OCI-LY7 (cell line): Measurements from ENCODE around the gene CTAG1A. TPM values are rescaled to one million over a fixed set of nuclear protein-coding genes. Genes with fewer than 3 reads are reported as not detected.

Source experiments
- BruUV-seq: library from RNA; stranded (reverse); fragments of 400-500 nt; replicated peaks from 2 replicates; lab custom pipeline; 2021; lab: Mats Ljungman, UMichigan
- CTCF ChIA-PET: fragments of 300-600 bp; sonication (Branson Sonifier 250); formaldehyde crosslinking; loops from one replicate; lab custom pipeline; 2022; ENCODE audit warnings: antibody characterized with exemption; ENCODE audit not compliant: unreplicated experiment; lab: Charles Lee
- POLR2A ChIA-PET: fragments of 300-600 bp; sonication (Branson Sonifier 250); formaldehyde crosslinking; loops from one replicate; lab custom pipeline; 2022; ENCODE audit warnings: antibody characterized with exemption; lab: Charles Lee
- DNase-seq: peaks from one replicate; pipeline ENCODE4 v3.0.0-alpha.2; 2015; ENCODE audit warnings: low spot score
- H2AFZ ChIP-seq: fragments of 200-600 bp; sonication (generic), shearing (Covaris generic); 2 replicates; pipeline ENCODE4 v1.6.1; 2014; ENCODE audit warnings: mild to moderate bottlenecking, antibody characterized with exemption, low read length, moderate library complexity
- H3K27ac ChIP-seq: fragments of 200-600 bp; sonication (generic); 2 replicates; pipeline ENCODE4 v1.5.1; 2014; ENCODE audit warnings: mixed run types, low read depth, mild to moderate bottlenecking, moderate library complexity, low read length, inconsistent platforms; ENCODE audit not compliant: poor library complexity, severe bottlenecking
- H3K36me3 ChIP-seq: fragments of 200-600 bp; sonication (generic); 2 replicates; pipeline ENCODE4 v1.6.1; 2014; ENCODE audit warnings: mild to moderate bottlenecking, antibody characterized with exemption, low read length, moderate library complexity, mixed read lengths; ENCODE audit not compliant: insufficient read depth
- H3K4me1 ChIP-seq: fragments of 200-600 bp; sonication (generic); 2 replicates; pipeline ENCODE4 v1.5.1; 2014; ENCODE audit warnings: mild to moderate bottlenecking, low read length; ENCODE audit not compliant: insufficient read depth, poor library complexity, severe bottlenecking
- H3K4me2 ChIP-seq: fragments of 200-600 bp; sonication (generic); 2 replicates; pipeline ENCODE4 v1.6.1; 2014; ENCODE audit warnings: mild to moderate bottlenecking, low read length
- H3K4me3 ChIP-seq: fragments of 200-600 bp; sonication (generic); 2 replicates; pipeline ENCODE4 v1.5.1; 2014; ENCODE audit warnings: mild to moderate bottlenecking, low read depth, low read length; ENCODE audit not compliant: poor library complexity, severe bottlenecking
- H3K79me2 ChIP-seq: fragments of 200-600 bp; sonication (generic); 2 replicates; pipeline ENCODE4 v1.6.1; 2016; ENCODE audit warnings: low read depth, mild to moderate bottlenecking, low read length, moderate library complexity, mixed read lengths; ENCODE audit not compliant: insufficient read depth
- H3K9me2 ChIP-seq: fragments of 200-600 bp; sonication (generic); 2 replicates; pipeline ENCODE4 v1.6.1; 2016; ENCODE audit warnings: mild to moderate bottlenecking, low read length, mixed read lengths; ENCODE audit not compliant: insufficient read depth
- H3K9me3 ChIP-seq: fragments of 200-600 bp; sonication (generic); 2 replicates; pipeline ENCODE4 v1.6.1; 2014; ENCODE audit warnings: mild to moderate bottlenecking, mixed run types, low read length, mixed read lengths
- H4K20me1 ChIP-seq: fragments of 200-600 bp; sonication (generic); 2 replicates; pipeline ENCODE4 v1.6.1; 2014; ENCODE audit warnings: mild to moderate bottlenecking, antibody characterized with exemption, low read length, moderate library complexity, mixed read lengths; ENCODE audit not compliant: insufficient read depth
- EZH2phosphoT487 ChIP-seq: fragments of 200-600 bp; sonication (generic); IDR thresholded peaks from 2 replicates; pipeline ENCODE4 v1.6.1; 2018; ENCODE audit warnings: low read depth, borderline replicate concordance, mild to moderate bottlenecking, mixed run types, antibody characterized with exemption, low read length, moderate library complexity, mixed read lengths
- intact Hi-C: fragments of 100-400 bp; cut with micrococcal nuclease; formaldehyde crosslinking; loops from one replicate; pipeline ENCODE4 v1.10.0; 2022; ENCODE audit not compliant: unreplicated experiment
- total RNA-seq, 2 experiments: library from RNA; depleted of rRNA in 1 of 2; stranded (reverse); fragments of >200 nt in 1 of 2; shearing (Covaris generic) in 1 of 2; gene quantifications; 2 replicates each; pipeline ENCODE4 v1.2.3, GENCODE V29; 2014 to 2022
- TF ChIP-seq, protein P1 (sequence below): fragments of 200-600 bp; sonication (generic); conservative IDR thresholded peaks from 2 replicates; pipeline ENCODE4 v1.5.1; 2014; ENCODE audit warnings: mild to moderate bottlenecking, antibody characterized with exemption, low read length, moderate library complexity, mixed read lengths

Gene CTAG1A
- total RNA-seq, 2 experiments from 2014 or later: not detected

DNA sequence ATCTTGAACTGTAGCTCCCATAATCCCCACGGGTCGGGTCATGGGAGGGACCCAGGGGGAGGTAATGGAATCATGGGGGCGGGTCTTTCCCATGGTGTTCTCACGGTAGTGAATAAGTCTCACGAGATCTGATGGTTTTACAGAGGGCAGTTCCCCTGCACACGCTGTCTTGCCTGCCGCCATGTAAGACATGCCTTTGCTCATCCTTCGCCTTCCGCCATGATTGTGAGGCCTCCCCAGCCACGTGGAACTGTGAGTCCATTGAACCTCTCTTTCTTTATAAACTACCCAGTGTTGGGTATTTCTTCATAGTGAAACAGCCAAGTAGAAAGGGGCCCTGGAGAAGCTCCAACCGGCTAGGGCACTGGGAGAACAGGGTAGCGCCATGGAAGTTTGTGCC lies 12.3 kb downstream of the CTAG1A start:
- no peak for TF ChIP-seq EZH2phosphoT487
- TF ChIP-seq, protein P1, sequence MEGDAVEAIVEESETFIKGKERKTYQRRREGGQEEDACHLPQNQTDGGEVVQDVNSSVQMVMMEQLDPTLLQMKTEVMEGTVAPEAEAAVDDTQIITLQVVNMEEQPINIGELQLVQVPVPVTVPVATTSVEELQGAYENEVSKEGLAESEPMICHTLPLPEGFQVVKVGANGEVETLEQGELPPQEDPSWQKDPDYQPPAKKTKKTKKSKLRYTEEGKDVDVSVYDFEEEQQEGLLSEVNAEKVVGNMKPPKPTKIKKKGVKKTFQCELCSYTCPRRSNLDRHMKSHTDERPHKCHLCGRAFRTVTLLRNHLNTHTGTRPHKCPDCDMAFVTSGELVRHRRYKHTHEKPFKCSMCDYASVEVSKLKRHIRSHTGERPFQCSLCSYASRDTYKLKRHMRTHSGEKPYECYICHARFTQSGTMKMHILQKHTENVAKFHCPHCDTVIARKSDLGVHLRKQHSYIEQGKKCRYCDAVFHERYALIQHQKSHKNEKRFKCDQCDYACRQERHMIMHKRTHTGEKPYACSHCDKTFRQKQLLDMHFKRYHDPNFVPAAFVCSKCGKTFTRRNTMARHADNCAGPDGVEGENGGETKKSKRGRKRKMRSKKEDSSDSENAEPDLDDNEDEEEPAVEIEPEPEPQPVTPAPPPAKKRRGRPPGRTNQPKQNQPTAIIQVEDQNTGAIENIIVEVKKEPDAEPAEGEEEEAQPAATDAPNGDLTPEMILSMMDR: no peak
- Histone ChIP-seq H3K36me3 (no peaks in the 10 kb centered on the region), H3K9me3 (no peaks in the 10 kb centered on the region), H4K20me1 (no peaks in the 10 kb centered on the region), H3K4me3 (no peak overlapping the region), H3K9me2 (no peaks in the 10 kb centered on the region), H3K4me1 (no peaks in the 10 kb centered on the region), H2AFZ (no peak overlapping the region), H3K4me2 (no peak overlapping the region), H3K79me2 (no peaks in the 10 kb centered on the region), H3K27ac (no peak overlapping the region)
- POLR2A ChIA-PET: no interaction called here
- CTCF ChIA-PET: no interaction called here
- no peak for DNase-seq
- no TSS peak for BruUV-seq
- intact Hi-C loops: no loop called here

GRCh38 chrX:154598656-154599055 lies 13.7 kb downstream of the CTAG1A start:
- TF ChIP-seq, protein P1: no peak
- TF ChIP-seq EZH2phosphoT487: no peak
- POLR2A ChIA-PET: no interaction called here
- Histone ChIP-seq H3K4me2 (no peak overlapping the region), H3K4me3 (no peak overlapping the region), H3K79me2 (no peaks in the 10 kb centered on the region), H3K9me3 (no peaks in the 10 kb centered on the region), H4K20me1 (no peaks in the 10 kb centered on the region), H3K9me2 (no peaks in the 10 kb centered on the region), H3K4me1 (no peaks in the 10 kb centered on the region), H3K36me3 (no peaks in the 10 kb centered on the region), H3K27ac (no peak overlapping the region), H2AFZ (no peak overlapping the region)
- no peak for DNase-seq
- intact Hi-C loops: no loop called here
- CTCF ChIA-PET: no interaction called here
- BruUV-seq: no TSS peak

DNA sequence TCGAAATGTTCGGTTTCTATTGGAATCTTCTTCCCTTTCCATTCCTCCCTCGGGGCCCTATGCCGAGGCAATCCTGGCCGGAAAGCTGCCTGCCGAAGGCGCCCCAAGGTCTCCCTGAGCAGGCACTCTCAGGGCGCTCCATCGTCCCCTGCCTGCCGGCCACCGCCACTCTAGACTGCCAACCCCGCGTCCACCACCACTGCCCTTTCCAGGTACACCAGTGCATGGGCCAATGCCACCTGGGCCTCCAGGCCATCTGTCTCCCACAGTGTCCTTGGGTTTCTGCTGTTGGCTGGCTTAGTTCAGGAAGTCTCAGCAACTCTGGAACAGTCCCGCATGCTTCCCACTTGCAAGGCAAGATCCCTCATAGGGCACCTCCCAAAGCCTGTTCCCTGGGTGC lies 14.6 kb downstream of the CTAG1A start:
- H3K36me3 ChIP-seq: no peaks in the 10 kb centered on the region
- ChIA-PET POLR2A (no interaction called here), CTCF (no interaction called here)
- no peak for DNase-seq
- no peak overlapping the region for H3K4me3 ChIP-seq
- intact Hi-C loops: no loop called here
- BruUV-seq: no TSS peak
- no peaks in the 10 kb centered on the region for H3K79me2 ChIP-seq
- H3K4me2 ChIP-seq: no peak overlapping the region
- no peak overlapping the region for H3K27ac ChIP-seq
- TF ChIP-seq, protein P1: no peak
- no peak for TF ChIP-seq EZH2phosphoT487
- no peaks in the 10 kb centered on the region for H3K4me1 ChIP-seq
- no peaks in the 10 kb centered on the region for H4K20me1 ChIP-seq
- H3K9me3 ChIP-seq: no peaks in the 10 kb centered on the region
- no peak overlapping the region for H2AFZ ChIP-seq
- H3K9me2 ChIP-seq: no peaks in the 10 kb centered on the region
